ENCODE results near the gene BOLA1. TPM values are rescaled to one million over a fixed set of nuclear protein-coding genes. Genes with fewer than 3 reads are reported as not detected.
"Not testable (repeated sequence)": the region's sequence is repeated elsewhere in the genome, so short reads cannot be mapped to it uniquely, and the experiment has no call there.

Gene BOLA1
- total RNA-seq, 1 experiment from 2014 or later = 6.0 TPM

DNA sequence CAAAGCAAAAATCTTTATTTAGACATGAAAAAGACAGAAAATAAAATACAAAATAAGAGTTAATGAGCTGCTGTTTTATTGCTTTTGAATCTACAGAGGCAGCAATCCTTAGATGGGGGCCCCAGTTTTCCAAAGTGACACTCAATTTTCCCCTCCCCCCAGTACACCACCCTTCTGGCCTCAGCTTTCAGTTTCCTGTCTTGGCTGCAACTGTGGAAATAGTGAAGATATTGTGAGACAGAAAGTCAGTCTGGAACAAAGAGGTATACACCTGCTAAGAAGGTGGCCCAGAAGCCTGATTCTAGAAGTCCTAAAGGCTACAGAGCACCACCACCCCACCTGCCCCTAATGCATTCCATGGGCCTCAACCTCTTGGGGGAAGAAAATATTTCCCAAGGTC is 38.4 kb downstream of the BOLA1 start:
- Histone ChIP-seq H3K23me2 (ENCODE audit: insufficient read length, low read depth, low read length, poor library complexity, severe bottlenecking) (peaks cover 14% of the 10 kb centered on the region), H3K79me1 (ENCODE audit: insufficient read depth, low read depth, low read length, poor library complexity, severe bottlenecking) (no peaks in the 10 kb centered on the region), H4K20me1 (ENCODE audit: control insufficient read depth, insufficient read depth, insufficient read length) (no peaks in the 10 kb centered on the region), H3K4ac (ENCODE audit: low read depth, low read length) (no peak overlapping the region), H3K9ac (ENCODE audit: extremely low read depth, insufficient read length, low read length) (no peak overlapping the region), H2BK15ac (ENCODE audit: low read depth, low read length) (no peak overlapping the region), H4K5ac (ENCODE audit: insufficient read length, low read depth, low read length) (no peak overlapping the region), H2BK20ac (ENCODE audit: low read depth, low read length, poor library complexity, severe bottlenecking) (no peak overlapping the region), H2AFZ (ENCODE audit: low read length) (no peak overlapping the region), H3K18ac (ENCODE audit: insufficient read length, low read depth, low read length) (no peak overlapping the region), H2AK5ac (ENCODE audit: insufficient read length, low read length) (no peak overlapping the region), H3K79me2 (ENCODE audit: insufficient read depth, low read length) (no peaks in the 10 kb centered on the region), H3K23ac (ENCODE audit: insufficient read length, low read depth, low read length) (no peak overlapping the region), H2BK12ac (ENCODE audit: insufficient read length, low read depth, low read length) (peak overlapping the region; percentile 78), H2BK120ac (ENCODE audit: low read depth, low read length, poor library complexity, severe bottlenecking) (no peak overlapping the region), H3K9me3 (ENCODE audit: control insufficient read depth, low read depth, low read length) (no peaks in the 10 kb centered on the region), H4K91ac (ENCODE audit: insufficient read length, low read depth, low read length) (no peak overlapping the region), H2BK5ac (ENCODE audit: insufficient read length, low read length) (no peak overlapping the region), H3K27me3 (ENCODE audit: insufficient read depth, low read length) (no peaks in the 10 kb centered on the region), H3K4me1 (ENCODE audit: insufficient read depth, low read length) (peaks cover 20% of the 10 kb centered on the region; the same call in 1 of the 2 replicates), H3T11ph (ENCODE audit: low read length) (no peak overlapping the region), H3K27ac (ENCODE audit: insufficient read length, low read depth, low read length) (no peak overlapping the region), H3K56ac (ENCODE audit: insufficient read length, low read depth, low read length) (no peak overlapping the region), H3K4me2 (ENCODE audit: insufficient read depth, insufficient read length, low read length) (peak overlapping the region; percentile 80), H3K14ac (ENCODE audit: insufficient read depth, low read length) (no peak overlapping the region), H4K8ac (replicated peaks; ENCODE audit: insufficient read length, low read depth, low read length) (no peak overlapping the region)
- Mint-ChIP-seq H3K36me3 (ENCODE audit: insufficient read depth in 1 of 3, low read depth in 3 of 3) (no peaks in the 10 kb centered on the region; a peak in 2 of 7 replicates), H3K9me3 (no peaks in the 10 kb centered on the region), H3K4me1 (peaks cover 49 to 57% of the 10 kb centered on the region in 2 experiments), H3K27ac (peak overlapping the region in 2 of 3 experiments; percentile 22 to 72; a peak in 1 of 7 replicates), H3K4me3 (peak overlapping the region; percentile 70 to 76; a peak in 3 of 5 replicates), H3K27me3 (ENCODE audit: low read depth) (no peaks in the 10 kb centered on the region)
- TF ChIP-seq, protein P1, sequence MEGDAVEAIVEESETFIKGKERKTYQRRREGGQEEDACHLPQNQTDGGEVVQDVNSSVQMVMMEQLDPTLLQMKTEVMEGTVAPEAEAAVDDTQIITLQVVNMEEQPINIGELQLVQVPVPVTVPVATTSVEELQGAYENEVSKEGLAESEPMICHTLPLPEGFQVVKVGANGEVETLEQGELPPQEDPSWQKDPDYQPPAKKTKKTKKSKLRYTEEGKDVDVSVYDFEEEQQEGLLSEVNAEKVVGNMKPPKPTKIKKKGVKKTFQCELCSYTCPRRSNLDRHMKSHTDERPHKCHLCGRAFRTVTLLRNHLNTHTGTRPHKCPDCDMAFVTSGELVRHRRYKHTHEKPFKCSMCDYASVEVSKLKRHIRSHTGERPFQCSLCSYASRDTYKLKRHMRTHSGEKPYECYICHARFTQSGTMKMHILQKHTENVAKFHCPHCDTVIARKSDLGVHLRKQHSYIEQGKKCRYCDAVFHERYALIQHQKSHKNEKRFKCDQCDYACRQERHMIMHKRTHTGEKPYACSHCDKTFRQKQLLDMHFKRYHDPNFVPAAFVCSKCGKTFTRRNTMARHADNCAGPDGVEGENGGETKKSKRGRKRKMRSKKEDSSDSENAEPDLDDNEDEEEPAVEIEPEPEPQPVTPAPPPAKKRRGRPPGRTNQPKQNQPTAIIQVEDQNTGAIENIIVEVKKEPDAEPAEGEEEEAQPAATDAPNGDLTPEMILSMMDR (conservative IDR thresholded peaks at IDR 0.05) = no peak
- DNase-seq = no peak

DNA sequence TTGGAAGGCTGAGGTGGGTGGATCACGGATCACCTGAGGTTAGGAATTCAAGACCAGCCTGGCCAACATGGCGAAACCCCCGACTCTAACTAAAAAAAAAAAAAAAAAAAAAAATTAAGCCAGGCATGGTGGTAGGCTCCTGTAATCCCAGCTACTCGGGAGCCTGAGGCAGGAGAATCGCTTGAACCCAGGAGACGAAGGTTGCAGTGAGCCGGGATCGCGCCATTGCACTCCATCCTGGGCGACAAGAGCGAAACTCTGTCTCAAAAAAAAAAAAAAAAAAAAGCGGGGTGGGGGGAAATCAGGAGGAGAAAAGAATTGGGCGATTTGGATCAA is 39.3 kb downstream of the BOLA1 start:
- Histone ChIP-seq H3K23me2 (ENCODE audit: insufficient read length, low read depth, low read length, poor library complexity, severe bottlenecking) (peaks cover 14% of the 10 kb centered on the region), H3K18ac (ENCODE audit: insufficient read length, low read depth, low read length) (peak overlapping the region; percentile 94), H3K4me1 (ENCODE audit: insufficient read depth, low read length) (peaks cover 20% of the 10 kb centered on the region; the same call in 1 of the 2 replicates), H3K4me2 (ENCODE audit: insufficient read depth, insufficient read length, low read length) (peak overlapping the region; percentile 65), H3K27ac (ENCODE audit: insufficient read length, low read depth, low read length) (peak overlapping the region; percentile 27)
- not testable (repeated sequence) for H3K36me3 Mint-ChIP-seq (ENCODE audit: insufficient read depth in 1 of 3, low read depth in 3 of 3); H3K4ac ChIP-seq (ENCODE audit: low read depth, low read length); H3K23ac ChIP-seq (ENCODE audit: insufficient read length, low read depth, low read length); H3K27me3 ChIP-seq (ENCODE audit: insufficient read depth, low read length); H2BK5ac ChIP-seq (ENCODE audit: insufficient read length, low read length); H2BK120ac ChIP-seq (ENCODE audit: low read depth, low read length, poor library complexity, severe bottlenecking); DNase-seq; H3K56ac ChIP-seq (ENCODE audit: insufficient read length, low read depth, low read length); H3K27me3 Mint-ChIP-seq (ENCODE audit: low read depth); H2AFZ ChIP-seq (ENCODE audit: low read length); H3K9me3 ChIP-seq (ENCODE audit: control insufficient read depth, low read depth, low read length); H3K79me1 ChIP-seq (ENCODE audit: insufficient read depth, low read depth, low read length, poor library complexity, severe bottlenecking); H2BK15ac ChIP-seq (ENCODE audit: low read depth, low read length); H4K20me1 ChIP-seq (ENCODE audit: control insufficient read depth, insufficient read depth, insufficient read length); H2AK5ac ChIP-seq (ENCODE audit: insufficient read length, low read length); H2BK20ac ChIP-seq (ENCODE audit: low read depth, low read length, poor library complexity, severe bottlenecking); H2BK12ac ChIP-seq (ENCODE audit: insufficient read length, low read depth, low read length); H3T11ph ChIP-seq (ENCODE audit: low read length); H3K14ac ChIP-seq (ENCODE audit: insufficient read depth, low read length); H3K9me3 Mint-ChIP-seq; H4K91ac ChIP-seq (ENCODE audit: insufficient read length, low read depth, low read length); H3K79me2 ChIP-seq (ENCODE audit: insufficient read depth, low read length); H4K5ac ChIP-seq (ENCODE audit: insufficient read length, low read depth, low read length); H4K8ac ChIP-seq (replicated peaks; ENCODE audit: insufficient read length, low read depth, low read length); H3K9ac ChIP-seq (ENCODE audit: extremely low read depth, insufficient read length, low read length)
- no CpG with 5 or more reads among the region's 13 CpGs for WGBS (ENCODE audit: extremely low coverage, insufficient read length, low lambda C conversion rate)
- Mint-ChIP-seq H3K4me1 (peaks cover 49 to 59% of the 10 kb centered on the region in 2 experiments), H3K4me3 (peak overlapping the region in 1 of 2 experiments; percentile 55; a peak in 3 of 5 replicates), H3K27ac (peak overlapping the region; percentile 84 to 99 (median 98); a peak in 5 of 7 replicates)

All from H9 (cell line).